Liver (tissue), 9 donors: ENCODE measurements around the gene DNM1L. TPM values are rescaled to one million over a fixed set of nuclear protein-coding genes. Genes with fewer than 3 reads are reported as not detected.

ENCODE experiments used
- DNase-seq: peaks from one replicate; pipeline ENCODE4 v3.0.0-alpha.2; 2017; ENCODE audit warnings: low spot score
- H3K27ac ChIP-seq, 2 donors: one replicate each; pipeline ENCODE4 v1.7.0; 2013; ENCODE audit warnings: inconsistent platforms in 2 of 2, low read length in 2 of 2, control low read depth in 1 of 2, low read depth in 1 of 2, mild to moderate bottlenecking in 1 of 2
- H3K27me3 ChIP-seq, 4 donors: one replicate each; pipeline versions ENCODE4 v1.6.1 to v1.7.0; 2013; ENCODE audit warnings: low read length in 3 of 4, inconsistent platforms in 1 of 4, mild to moderate bottlenecking in 1 of 4, moderate library complexity in 1 of 4; ENCODE audit not compliant: control insufficient read depth in 4 of 4, insufficient read depth in 4 of 4
- H3K36me3 ChIP-seq, 4 donors: one replicate each; pipeline versions ENCODE4 v1.6.1 to v1.7.0; 2013; ENCODE audit warnings: low read length in 3 of 4, mild to moderate bottlenecking in 3 of 4, low read depth in 1 of 4, moderate library complexity in 1 of 4; ENCODE audit not compliant: control insufficient read depth in 4 of 4, insufficient read depth in 3 of 4
- H3K4me1 ChIP-seq, 4 donors: one replicate each; pipeline versions ENCODE4 v1.6.1 to v1.7.0; 2013; ENCODE audit warnings: low read length in 3 of 4, mild to moderate bottlenecking in 3 of 4, moderate library complexity in 1 of 4; ENCODE audit not compliant: control insufficient read depth in 4 of 4, insufficient read depth in 4 of 4
- H3K4me3 ChIP-seq, 3 donors: one replicate each; pipeline versions ENCODE4 v1.6.1 to v1.7.0; 2013; ENCODE audit warnings: low read length in 3 of 3, control low read depth in 1 of 3, low read depth in 1 of 3, mild to moderate bottlenecking in 1 of 3
- H3K9ac ChIP-seq, 2 donors: one replicate each; pipeline ENCODE4 v1.7.0; 2013; ENCODE audit warnings: low read length in 2 of 2, mild to moderate bottlenecking in 2 of 2, moderate library complexity in 2 of 2, control low read depth in 1 of 2, low read depth in 1 of 2
- H3K9me3 ChIP-seq, 4 donors: one replicate each; pipeline versions ENCODE4 v1.6.1 to v1.7.0; 2013; ENCODE audit warnings: low read length in 3 of 4; ENCODE audit not compliant: control insufficient read depth in 4 of 4
- EGR1 ChIP-seq, 2 donors: IDR thresholded peaks; 2 replicates each; pipeline ENCODE4 v1.6.1; 2016 to 2018; ENCODE audit warnings: antibody characterized with exemption in 2 of 2, low read depth in 2 of 2
- FOXA2 ChIP-seq: IDR thresholded peaks from 2 replicates; pipeline ENCODE4 v1.6.1; 2016; ENCODE audit warnings: antibody characterized with exemption
- HNF4A ChIP-seq, 2 donors: conservative IDR thresholded peaks; 2 replicates each; pipeline ENCODE4 v1.6.1; 2016; ENCODE audit warnings: antibody characterized with exemption in 2 of 2, mild to moderate bottlenecking in 2 of 2
- HNF4G ChIP-seq: IDR thresholded peaks from 2 replicates; pipeline ENCODE4 v1.6.1; 2016; ENCODE audit warnings: antibody characterized with exemption
- NR2F2 ChIP-seq: IDR thresholded peaks from 2 replicates; pipeline ENCODE4 v1.6.1; 2016; ENCODE audit warnings: antibody characterized with exemption
- RAD21 ChIP-seq, 2 donors: IDR thresholded peaks; 2 replicates each; pipeline ENCODE4 v1.6.1; 2016; ENCODE audit warnings: antibody characterized with exemption in 2 of 2, mild to moderate bottlenecking in 2 of 2
- RXRA ChIP-seq, 2 donors: IDR thresholded peaks; 2 replicates each; pipeline ENCODE4 v1.6.1; 2017 to 2018; ENCODE audit warnings: antibody characterized with exemption in 2 of 2, mild to moderate bottlenecking in 1 of 2
- SP1 ChIP-seq: IDR thresholded peaks from 2 replicates; pipeline ENCODE4 v1.6.1; 2018; ENCODE audit warnings: antibody characterized with exemption, mild to moderate bottlenecking
- TAF1 ChIP-seq: conservative IDR thresholded peaks from 2 replicates; pipeline ENCODE4 v1.6.1; 2016; ENCODE audit warnings: antibody characterized with exemption, mild to moderate bottlenecking
- YY1 ChIP-seq: IDR thresholded peaks from 2 replicates; pipeline ENCODE4 v1.6.1; 2016; ENCODE audit warnings: antibody characterized with exemption, mild to moderate bottlenecking
- whole genome bisulfite sequencing: extraction: QIAGEN DNeasy Blood & Tissue Kit; methylation state at CpG from one replicate; pipeline ENCODE4 v1.1.7; 2013; 5-methylcytosine and 5-hydroxymethylcytosine counted together
- polyA plus RNA-seq, 2 donors: library from polyadenylated mRNA; stranded (reverse) in 1 of 2; unstranded in 1 of 2; fragments of 200-250 nt in 1 of 2; fragments of >200 nt in 1 of 2; fragmentation: Nextera tagmentation in 1 of 2; extraction: Ambion mirVana in 1 of 2; gene quantifications; one replicate each; pipeline versions ENCODE4 v1.2.1 to v1.2.3, GENCODE V29; 2013 to 2015
- total RNA-seq, 2 donors: library from RNA; depleted of rRNA; stranded (reverse); fragments of >200 nt; gene quantifications; one replicate each; pipeline ENCODE4 v1.2.3, GENCODE V29; 2014
- TF ChIP-seq, protein P1 (sequence below): IDR thresholded peaks from 2 replicates; pipeline ENCODE4 v1.6.1; 2016; ENCODE audit warnings: antibody characterized with exemption
- TF ChIP-seq, protein P2 (sequence below): IDR thresholded peaks from 2 replicates; pipeline ENCODE4 v1.6.1; 2016; ENCODE audit warnings: antibody characterized with exemption
- TF ChIP-seq, protein P3 (sequence below): IDR thresholded peaks from 2 replicates; pipeline ENCODE4 v1.6.1; 2016; ENCODE audit warnings: antibody characterized with exemption, mild to moderate bottlenecking
- TF ChIP-seq, protein P4 (sequence below): IDR thresholded peaks from 2 replicates; pipeline ENCODE4 v1.6.1; 2016; ENCODE audit warnings: antibody characterized with exemption
- donor health status: healthy.
- donor health status: healthy.
- donor health status: healthy.
- donor health status: healthy.
- donor health status: healthy.

The DNM1L gene
- total and polyA plus RNA-seq, 4 donors: 9.5 to 33.9 (median 17.1) TPM

- no peak for TF ChIP-seq HNF4A (conservative IDR thresholded peaks at IDR 0.05)
- TF ChIP-seq NR2F2: no peak
- no peak for TF ChIP-seq FOXA2
- no peak for TF ChIP-seq RXRA (IDR thresholded peaks at IDR 0.05)
- TF ChIP-seq YY1: no peak
- TF ChIP-seq SP1: no peak
- TF ChIP-seq, protein P1, sequence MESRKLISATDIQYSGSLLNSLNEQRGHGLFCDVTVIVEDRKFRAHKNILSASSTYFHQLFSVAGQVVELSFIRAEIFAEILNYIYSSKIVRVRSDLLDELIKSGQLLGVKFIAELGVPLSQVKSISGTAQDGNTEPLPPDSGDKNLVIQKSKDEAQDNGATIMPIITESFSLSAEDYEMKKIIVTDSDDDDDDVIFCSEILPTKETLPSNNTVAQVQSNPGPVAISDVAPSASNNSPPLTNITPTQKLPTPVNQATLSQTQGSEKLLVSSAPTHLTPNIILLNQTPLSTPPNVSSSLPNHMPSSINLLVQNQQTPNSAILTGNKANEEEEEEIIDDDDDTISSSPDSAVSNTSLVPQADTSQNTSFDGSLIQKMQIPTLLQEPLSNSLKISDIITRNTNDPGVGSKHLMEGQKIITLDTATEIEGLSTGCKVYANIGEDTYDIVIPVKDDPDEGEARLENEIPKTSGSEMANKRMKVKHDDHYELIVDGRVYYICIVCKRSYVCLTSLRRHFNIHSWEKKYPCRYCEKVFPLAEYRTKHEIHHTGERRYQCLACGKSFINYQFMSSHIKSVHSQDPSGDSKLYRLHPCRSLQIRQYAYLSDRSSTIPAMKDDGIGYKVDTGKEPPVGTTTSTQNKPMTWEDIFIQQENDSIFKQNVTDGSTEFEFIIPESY: no peak
- TF ChIP-seq TAF1: no peak
- no peak for TF ChIP-seq HNF4G
Observed at GRCh38 chr12:32651151-32651955, 27.7 kb upstream of the DNM1L start (continued).

- Histone ChIP-seq H3K9me3 (no peaks in the 10 kb centered on the region), H3K9ac (no peak overlapping the region), H3K27me3 (no peaks in the 10 kb centered on the region), H3K4me1 (peaks cover 0 to 2% (median 0%) of the 10 kb centered on the region in 4 donors), H3K4me3 (no peak overlapping the region), H3K27ac (no peak overlapping the region), H3K36me3 (no peaks in the 10 kb centered on the region)
- TF ChIP-seq FOXA2 (no peak), RAD21 (IDR thresholded peaks at IDR 0.05) (no peak), YY1 (no peak), HNF4G (no peak), EGR1 (IDR thresholded peaks at IDR 0.05; ENCODE audit: low read depth in 2 of 2) (no peak), HNF4A (conservative IDR thresholded peaks at IDR 0.05) (no peak), RXRA (IDR thresholded peaks at IDR 0.05) (no peak)
- TF ChIP-seq, protein P2, sequence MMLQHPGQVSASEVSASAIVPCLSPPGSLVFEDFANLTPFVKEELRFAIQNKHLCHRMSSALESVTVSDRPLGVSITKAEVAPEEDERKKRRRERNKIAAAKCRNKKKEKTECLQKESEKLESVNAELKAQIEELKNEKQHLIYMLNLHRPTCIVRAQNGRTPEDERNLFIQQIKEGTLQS: no peak
- TF ChIP-seq, protein P3, sequence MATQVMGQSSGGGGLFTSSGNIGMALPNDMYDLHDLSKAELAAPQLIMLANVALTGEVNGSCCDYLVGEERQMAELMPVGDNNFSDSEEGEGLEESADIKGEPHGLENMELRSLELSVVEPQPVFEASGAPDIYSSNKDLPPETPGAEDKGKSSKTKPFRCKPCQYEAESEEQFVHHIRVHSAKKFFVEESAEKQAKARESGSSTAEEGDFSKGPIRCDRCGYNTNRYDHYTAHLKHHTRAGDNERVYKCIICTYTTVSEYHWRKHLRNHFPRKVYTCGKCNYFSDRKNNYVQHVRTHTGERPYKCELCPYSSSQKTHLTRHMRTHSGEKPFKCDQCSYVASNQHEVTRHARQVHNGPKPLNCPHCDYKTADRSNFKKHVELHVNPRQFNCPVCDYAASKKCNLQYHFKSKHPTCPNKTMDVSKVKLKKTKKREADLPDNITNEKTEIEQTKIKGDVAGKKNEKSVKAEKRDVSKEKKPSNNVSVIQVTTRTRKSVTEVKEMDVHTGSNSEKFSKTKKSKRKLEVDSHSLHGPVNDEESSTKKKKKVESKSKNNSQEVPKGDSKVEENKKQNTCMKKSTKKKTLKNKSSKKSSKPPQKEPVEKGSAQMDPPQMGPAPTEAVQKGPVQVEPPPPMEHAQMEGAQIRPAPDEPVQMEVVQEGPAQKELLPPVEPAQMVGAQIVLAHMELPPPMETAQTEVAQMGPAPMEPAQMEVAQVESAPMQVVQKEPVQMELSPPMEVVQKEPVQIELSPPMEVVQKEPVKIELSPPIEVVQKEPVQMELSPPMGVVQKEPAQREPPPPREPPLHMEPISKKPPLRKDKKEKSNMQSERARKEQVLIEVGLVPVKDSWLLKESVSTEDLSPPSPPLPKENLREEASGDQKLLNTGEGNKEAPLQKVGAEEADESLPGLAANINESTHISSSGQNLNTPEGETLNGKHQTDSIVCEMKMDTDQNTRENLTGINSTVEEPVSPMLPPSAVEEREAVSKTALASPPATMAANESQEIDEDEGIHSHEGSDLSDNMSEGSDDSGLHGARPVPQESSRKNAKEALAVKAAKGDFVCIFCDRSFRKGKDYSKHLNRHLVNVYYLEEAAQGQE: no peak
- TF ChIP-seq, protein P1: no peak
- TF ChIP-seq, protein P4, sequence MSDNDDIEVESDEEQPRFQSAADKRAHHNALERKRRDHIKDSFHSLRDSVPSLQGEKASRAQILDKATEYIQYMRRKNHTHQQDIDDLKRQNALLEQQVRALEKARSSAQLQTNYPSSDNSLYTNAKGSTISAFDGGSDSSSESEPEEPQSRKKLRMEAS: no peak
- no peak for DNase-seq
- 82% methylated on average over 4 of the region's 4 CpGs for WGBS
Observed at GRCh38 chr12:32651956-32652210, 27.2 kb upstream of the DNM1L start.
